Prostate gland (tissue), 2 donors: ENCODE measurements around the gene B3GNT9.

ENCODE experiments used
- CTCF ChIP-seq, 4 experiments: fragments of 200-600 bp in 2 of 4; fragments of 450-650 bp in 2 of 4; sonication (generic) in 2 of 4; IDR thresholded peaks; 1 replicate in 3 of 4; 2 replicates in 1 of 4; pipeline ENCODE4 v1.5.1; 2016 to 2019; ENCODE audit warnings: antibody characterized with exemption in 4 of 4, mild to moderate bottlenecking in 2 of 4, moderate library complexity in 2 of 4
- POLR2A ChIP-seq: fragments of 450-650 bp; IDR thresholded peaks from one replicate; pipeline ENCODE4 v1.6.1; 2016; ENCODE audit warnings: antibody characterized with exemption, mild to moderate bottlenecking
- POLR2AphosphoS5 ChIP-seq: sonication (generic); formaldehyde crosslinking; IDR thresholded peaks from one replicate; pipeline ENCODE4 v1.6.1; 2017; ENCODE audit warnings: antibody characterized with exemption

- TF ChIP-seq CTCF (IDR thresholded peaks at IDR 0.05) = no peak
- no peak for TF ChIP-seq POLR2AphosphoS5
- no peak for TF ChIP-seq POLR2A
These were observed 36.5 kb upstream of the B3GNT9 start for GRCh38 chr16:67187175-67187890.
